DLD1 (cell line): ENCODE measurements around the gene RPL4.

Experiments used
- in situ Hi-C: cut with HindIII; loops from 2 replicates; pipeline ENCODE4 v1.10.0; 2017; ENCODE audit warnings: low sequenced_read_pairs

RPL4 gene

DNA sequence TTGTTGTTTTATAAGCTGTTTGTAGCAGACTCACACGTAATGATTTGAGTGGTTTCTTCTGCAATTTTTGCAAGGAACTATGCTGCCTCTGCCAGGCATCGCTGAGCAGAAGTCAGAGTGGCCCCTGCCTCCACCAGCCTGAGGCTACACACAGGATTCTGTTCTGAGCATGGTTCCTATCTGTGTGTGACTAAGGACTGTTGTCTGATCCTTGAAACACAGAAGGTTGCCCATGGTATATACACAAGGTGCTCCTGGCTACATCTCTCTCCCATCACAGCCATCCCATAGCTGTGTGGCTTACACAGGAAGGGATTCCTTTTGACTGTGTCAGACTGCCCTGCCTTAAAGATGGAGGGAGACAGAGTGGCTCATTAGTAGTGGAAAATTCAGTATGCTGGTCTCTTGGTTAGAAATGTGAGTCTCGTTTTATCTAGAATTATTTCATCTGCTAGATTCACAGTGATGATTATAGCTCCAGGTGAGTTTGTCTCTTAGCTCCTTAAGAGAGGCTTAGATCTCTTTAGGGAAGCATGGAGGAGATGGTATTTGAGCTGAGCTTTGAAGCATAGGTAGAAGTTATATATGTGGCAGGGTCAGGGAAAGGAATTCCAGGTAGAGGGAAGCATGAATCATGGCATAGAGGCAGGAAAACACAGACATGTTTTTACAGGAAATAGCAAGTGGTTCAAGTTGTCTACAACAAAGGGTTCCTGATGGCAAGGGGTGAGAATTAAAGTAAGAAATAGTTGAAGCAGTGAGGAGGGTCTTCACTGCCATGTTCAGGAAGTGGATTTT is 44.6 kb downstream of the RPL4 start:
- in situ Hi-C loops, result no loop called here

GRCh38 chr15:66456211-66456610 is 48.4 kb downstream of the RPL4 start:
- in situ Hi-C loops, result no loop called here

- in situ Hi-C loops, result no loop called here
Observed at GRCh38 chr15:66454143-66454542, 50.5 kb downstream of the RPL4 start.

- in situ Hi-C loops, result no loop called here
Observed at GRCh38 chr15:66452971-66453580, 51.6 kb downstream of the RPL4 start.

GRCh38 chr15:66452420-66452819 is 52.2 kb downstream of the RPL4 start:
- in situ Hi-C loops, result no loop called here
